Mesangial cell (primary cell): ENCODE measurements around the gene TAF11L3. TPM values are rescaled to one million over a fixed set of nuclear protein-coding genes. Genes with fewer than 3 reads are reported as not detected.

Experiments used
- total RNA-seq: library from RNA; depleted of rRNA; stranded (reverse); fragments of >200 nt; gene quantifications from 2 replicates; pipeline ENCODE4 v1.2.3, GENCODE V29; 2015

TAF11L3 gene
- not detected in 2 replicates for total RNA-seq

DNA sequence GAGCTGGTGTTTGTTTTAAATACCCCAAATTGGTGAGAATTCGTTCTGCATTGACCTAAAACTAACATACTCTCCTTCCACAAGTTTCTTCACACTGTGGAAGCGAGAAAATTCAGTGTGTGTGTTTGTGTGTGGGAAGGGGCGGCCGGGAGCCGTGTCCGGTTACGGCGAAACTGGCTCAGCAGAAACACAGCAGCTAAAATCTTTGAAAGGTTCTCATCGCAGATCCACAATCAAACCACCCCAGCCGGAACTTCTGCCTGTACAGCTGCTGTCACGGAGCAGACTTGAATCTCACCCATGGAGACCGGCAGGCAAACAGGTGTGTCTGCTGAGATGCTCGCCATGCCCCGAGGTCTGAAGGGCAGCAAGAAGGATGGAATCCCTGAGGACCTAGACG, at the start of gene TAF11L3:
TAF11L3 (plus strand) TSS at position 301 of the 400 bp plus-strand sequence.

DNA sequence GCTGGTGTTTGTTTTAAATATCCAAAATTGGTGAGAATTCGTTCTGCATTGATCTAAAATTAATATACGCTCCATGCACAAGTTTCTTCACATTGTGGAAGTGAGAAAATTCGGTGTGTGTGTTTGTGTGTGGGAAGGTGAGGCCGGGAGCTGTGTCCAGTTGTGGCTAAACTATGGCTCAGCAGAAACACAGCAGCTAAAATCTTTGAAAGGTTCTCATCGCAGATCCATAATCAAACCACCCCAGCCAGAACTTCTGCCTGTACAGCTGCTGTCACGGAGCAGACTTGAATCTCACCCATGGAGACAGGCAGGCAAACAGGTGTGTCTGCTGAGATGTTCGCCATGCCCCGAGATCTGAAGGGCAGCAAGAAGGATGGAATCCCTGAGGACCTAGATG, 20.2 kb upstream of the TAF11L3 start, which contains the start of gene TAF11L2:
TAF11L2 (plus strand) TSS at position 301 of the 400 bp plus-strand sequence.

DNA sequence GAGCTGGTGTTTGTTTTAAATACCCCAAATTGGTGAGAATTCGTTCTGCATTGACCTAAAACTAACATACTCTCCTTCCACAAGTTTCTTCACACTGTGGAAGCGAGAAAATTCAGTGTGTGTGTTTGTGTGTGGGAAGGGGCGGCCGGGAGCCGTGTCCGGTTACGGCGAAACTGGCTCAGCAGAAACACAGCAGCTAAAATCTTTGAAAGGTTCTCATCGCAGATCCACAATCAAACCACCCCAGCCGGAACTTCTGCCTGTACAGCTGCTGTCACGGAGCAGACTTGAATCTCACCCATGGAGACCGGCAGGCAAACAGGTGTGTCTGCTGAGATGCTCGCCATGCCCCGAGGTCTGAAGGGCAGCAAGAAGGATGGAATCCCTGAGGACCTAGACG, 3.3 kb downstream of the TAF11L3 start, which contains the start of gene TAF11L4:
TAF11L4 (plus strand) TSS at position 301 of the 400 bp plus-strand sequence.

DNA sequence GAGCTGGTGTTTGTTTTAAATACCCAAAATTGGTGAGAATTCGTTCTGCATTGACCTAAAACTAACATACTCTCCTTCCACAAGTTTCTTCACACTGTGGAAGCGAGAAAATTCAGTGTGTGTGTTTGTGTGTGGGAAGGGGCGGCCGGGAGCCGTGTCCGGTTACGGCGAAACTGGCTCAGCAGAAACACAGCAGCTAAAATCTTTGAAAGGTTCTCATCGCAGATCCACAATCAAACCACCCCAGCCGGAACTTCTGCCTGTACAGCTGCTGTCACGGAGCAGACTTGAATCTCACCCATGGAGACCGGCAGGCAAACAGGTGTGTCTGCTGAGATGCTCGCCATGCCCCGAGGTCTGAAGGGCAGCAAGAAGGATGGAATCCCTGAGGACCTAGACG, 6.8 kb downstream of the TAF11L3 start, which contains the start of gene TAF11L5:
TAF11L5 (plus strand) TSS at position 301 of the 400 bp plus-strand sequence.

DNA sequence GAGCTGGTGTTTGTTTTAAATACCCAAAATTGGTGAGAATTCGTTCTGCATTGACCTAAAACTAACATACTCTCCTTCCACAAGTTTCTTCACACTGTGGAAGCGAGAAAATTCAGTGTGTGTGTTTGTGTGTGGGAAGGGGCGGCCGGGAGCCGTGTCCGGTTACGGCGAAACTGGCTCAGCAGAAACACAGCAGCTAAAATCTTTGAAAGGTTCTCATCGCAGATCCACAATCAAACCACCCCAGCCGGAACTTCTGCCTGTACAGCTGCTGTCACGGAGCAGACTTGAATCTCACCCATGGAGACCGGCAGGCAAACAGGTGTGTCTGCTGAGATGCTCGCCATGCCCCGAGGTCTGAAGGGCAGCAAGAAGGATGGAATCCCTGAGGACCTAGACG, 10.2 kb downstream of the TAF11L3 start, which contains the start of gene TAF11L6:
TAF11L6 (plus strand) TSS at position 301 of the 400 bp plus-strand sequence.

Other genes starting within 250 kb of the TAF11L3 start
- not detected in 2 replicates for gene TAF11L2, start 20.1 kb upstream of the TAF11L3 start, total RNA-seq
- not detected in 2 replicates for gene TAF11L4, start 3.4 kb downstream of the TAF11L3 start, total RNA-seq
- not detected in 2 replicates for gene TAF11L5, start 6.9 kb downstream of the TAF11L3 start, total RNA-seq
- gene TAF11L6, start 10.3 kb downstream of the TAF11L3 start, total RNA-seq = not detected in 2 replicates
- not detected in 2 replicates for gene TAF11L7, start 67.4 kb downstream of the TAF11L3 start, total RNA-seq
- gene TAF11L8, start 72.6 kb downstream of the TAF11L3 start, total RNA-seq = not detected in 2 replicates
- gene TAF11L9, start 76.0 kb downstream of the TAF11L3 start, total RNA-seq = not detected in 2 replicates
- not detected in 2 replicates for gene TAF11L10, start 79.5 kb downstream of the TAF11L3 start, total RNA-seq
- not detected in 2 replicates for gene TAF11L11, start 85.8 kb downstream of the TAF11L3 start, total RNA-seq
- not detected in 2 replicates for gene TAF11L12, start 92.0 kb downstream of the TAF11L3 start, total RNA-seq
- not detected in 2 replicates for gene TAF11L13, start 113.7 kb downstream of the TAF11L3 start, total RNA-seq
- gene TAF11L14, start 116.1 kb downstream of the TAF11L3 start, total RNA-seq = not detected in 2 replicates